HepG2 (cell line): ENCODE measurements around the gene PTPRE.

Experiments
- EZH2 ChIP-seq: conservative IDR thresholded peaks from 2 replicates; pipeline ENCODE4 v1.6.1; 2012; ENCODE audit warnings: mild to moderate bottlenecking, low read depth, low read length, moderate library complexity
- HOMEZ ChIP-seq: IDR thresholded peaks from 2 replicates; pipeline ENCODE4 v1.6.1; 2016; ENCODE audit warnings: low read depth
- KAT8 ChIP-seq: IDR thresholded peaks from 2 replicates; pipeline ENCODE4 v1.6.1; 2016; ENCODE audit warnings: missing genetic modification reagents, missing compliant biosample characterization
- POLR2A ChIP-seq, 2 experiments: IDR thresholded peaks; 2 replicates each; pipeline ENCODE4 v1.6.1; 2011; ENCODE audit warnings: low read depth in 2 of 2, low read length in 2 of 2, mild to moderate bottlenecking in 1 of 2, moderate library complexity in 1 of 2; ENCODE audit not compliant: insufficient read depth in 1 of 2
- POLR2AphosphoS5 ChIP-seq: IDR thresholded peaks from 2 replicates; pipeline ENCODE4 v1.6.1; 2012; ENCODE audit warnings: low read depth, low read length
- ZBTB40 ChIP-seq, 2 experiments: fragments of 450-650 bp in 1 of 2; sonication (generic) in 1 of 2; formaldehyde crosslinking in 1 of 2; IDR thresholded peaks; 2 replicates each; pipeline versions ENCODE4 v1.6.1 to v1.8.0; 2016 to 2022; ENCODE audit warnings: antibody characterized with exemption in 1 of 2, mild to moderate bottlenecking in 1 of 2, missing genetic modification reagents in 1 of 2
- ZNF784 ChIP-seq: sonication (generic); formaldehyde crosslinking; IDR thresholded peaks from 2 replicates; pipeline ENCODE4 v1.5.1; 2020; ENCODE audit warnings: missing genetic modification reagents, mild to moderate bottlenecking, borderline replicate concordance
- TF ChIP-seq, protein P1 (sequence below): sonication (generic); formaldehyde crosslinking; IDR thresholded peaks from 2 replicates; pipeline ENCODE4 v1.5.0; 2020; ENCODE audit warnings: mild to moderate bottlenecking, missing genetic modification reagents, moderate library complexity
- TF ChIP-seq, protein P2 (sequence below): sonication (generic); formaldehyde crosslinking; IDR thresholded peaks from 2 replicates; pipeline ENCODE4 v1.4.0; 2020; ENCODE audit warnings: missing genetic modification reagents, borderline replicate concordance
- TF ChIP-seq, protein P3 (sequence below): sonication (generic); formaldehyde crosslinking; IDR thresholded peaks from 2 replicates; pipeline ENCODE4 v1.4.0; 2020; ENCODE audit warnings: missing genetic modification reagents

- TF ChIP-seq, protein P1, sequence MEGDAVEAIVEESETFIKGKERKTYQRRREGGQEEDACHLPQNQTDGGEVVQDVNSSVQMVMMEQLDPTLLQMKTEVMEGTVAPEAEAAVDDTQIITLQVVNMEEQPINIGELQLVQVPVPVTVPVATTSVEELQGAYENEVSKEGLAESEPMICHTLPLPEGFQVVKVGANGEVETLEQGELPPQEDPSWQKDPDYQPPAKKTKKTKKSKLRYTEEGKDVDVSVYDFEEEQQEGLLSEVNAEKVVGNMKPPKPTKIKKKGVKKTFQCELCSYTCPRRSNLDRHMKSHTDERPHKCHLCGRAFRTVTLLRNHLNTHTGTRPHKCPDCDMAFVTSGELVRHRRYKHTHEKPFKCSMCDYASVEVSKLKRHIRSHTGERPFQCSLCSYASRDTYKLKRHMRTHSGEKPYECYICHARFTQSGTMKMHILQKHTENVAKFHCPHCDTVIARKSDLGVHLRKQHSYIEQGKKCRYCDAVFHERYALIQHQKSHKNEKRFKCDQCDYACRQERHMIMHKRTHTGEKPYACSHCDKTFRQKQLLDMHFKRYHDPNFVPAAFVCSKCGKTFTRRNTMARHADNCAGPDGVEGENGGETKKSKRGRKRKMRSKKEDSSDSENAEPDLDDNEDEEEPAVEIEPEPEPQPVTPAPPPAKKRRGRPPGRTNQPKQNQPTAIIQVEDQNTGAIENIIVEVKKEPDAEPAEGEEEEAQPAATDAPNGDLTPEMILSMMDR (CRISPR knock-in tag) = no peak
- TF ChIP-seq EZH2 (no peak), KAT8 (CRISPR knock-in tag) (no peak), ZNF784 (CRISPR knock-in tag) (no peak), HOMEZ (CRISPR knock-in tag) (no peak), ZBTB40 (IDR thresholded peaks at IDR 0.05) (no peak), ZBTB40 (CRISPR knock-in tag; IDR thresholded peaks at IDR 0.05) (no peak), POLR2A (IDR thresholded peaks at IDR 0.05; ENCODE audit: insufficient read depth in 1 of 2, low read depth in 2 of 2, low read length in 2 of 2) (no peak), POLR2AphosphoS5 (no peak)
- TF ChIP-seq, protein P2, sequence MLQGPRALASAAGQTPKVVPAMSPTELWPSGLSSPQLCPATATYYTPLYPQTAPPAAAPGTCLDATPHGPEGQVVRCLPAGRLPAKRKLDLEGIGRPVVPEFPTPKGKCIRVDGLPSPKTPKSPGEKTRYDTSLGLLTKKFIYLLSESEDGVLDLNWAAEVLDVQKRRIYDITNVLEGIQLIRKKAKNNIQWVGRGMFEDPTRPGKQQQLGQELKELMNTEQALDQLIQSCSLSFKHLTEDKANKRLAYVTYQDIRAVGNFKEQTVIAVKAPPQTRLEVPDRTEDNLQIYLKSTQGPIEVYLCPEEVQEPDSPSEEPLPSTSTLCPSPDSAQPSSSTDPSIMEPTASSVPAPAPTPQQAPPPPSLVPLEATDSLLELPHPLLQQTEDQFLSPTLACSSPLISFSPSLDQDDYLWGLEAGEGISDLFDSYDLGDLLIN (CRISPR knock-in tag) = no peak
- TF ChIP-seq, protein P3, sequence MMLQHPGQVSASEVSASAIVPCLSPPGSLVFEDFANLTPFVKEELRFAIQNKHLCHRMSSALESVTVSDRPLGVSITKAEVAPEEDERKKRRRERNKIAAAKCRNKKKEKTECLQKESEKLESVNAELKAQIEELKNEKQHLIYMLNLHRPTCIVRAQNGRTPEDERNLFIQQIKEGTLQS (CRISPR knock-in tag) = no peak
Observed at GRCh38 chr10:127907411-127908105, 655 bp downstream of the PTPRE start.
